H9 (cell line): ENCODE results near the gene SPDYE6. TPM values are rescaled to one million over a fixed set of nuclear protein-coding genes. Genes with fewer than 3 reads are reported as not detected.

Experiments used
- DNase-seq: peaks from one replicate; pipeline ENCODE4 v3.0.0-alpha.2; 2017
- H2AFZ ChIP-seq: one replicate; pipeline ENCODE4 v1.6.1; 2013; ENCODE audit warnings: mild to moderate bottlenecking, low read length, control low read depth, moderate library complexity
- H2AK5ac ChIP-seq: 2 replicates; pipeline ENCODE4 v1.6.1; 2013; ENCODE audit warnings: low read length, control low read depth, mixed read lengths; ENCODE audit not compliant: insufficient read length
- H2BK120ac ChIP-seq: one replicate; pipeline ENCODE4 v1.6.1; 2013; ENCODE audit warnings: low read depth, mild to moderate bottlenecking, low read length, control low read depth, inconsistent platforms; ENCODE audit not compliant: poor library complexity, severe bottlenecking
- H2BK12ac ChIP-seq: 2 replicates; pipeline ENCODE4 v1.6.1; 2013; ENCODE audit warnings: low read length, control low read depth, mixed read lengths, low read depth; ENCODE audit not compliant: insufficient read length
- H2BK15ac ChIP-seq: 2 replicates; pipeline ENCODE4 v1.6.1; 2013; ENCODE audit warnings: low read depth, low read length, control low read depth
- H2BK20ac ChIP-seq: one replicate; pipeline ENCODE4 v1.6.1; 2013; ENCODE audit warnings: low read depth, mild to moderate bottlenecking, low read length, control low read depth, inconsistent platforms; ENCODE audit not compliant: poor library complexity, severe bottlenecking
- H2BK5ac ChIP-seq: 2 replicates; pipeline ENCODE4 v1.6.1; 2013; ENCODE audit warnings: low read length, control low read depth, mixed read lengths; ENCODE audit not compliant: insufficient read length
- H3K14ac ChIP-seq: 2 replicates; pipeline ENCODE4 v1.6.1; 2013; ENCODE audit warnings: low read length, control low read depth; ENCODE audit not compliant: insufficient read depth
- H3K18ac ChIP-seq: 2 replicates; pipeline ENCODE4 v1.6.1; 2013; ENCODE audit warnings: low read depth, mild to moderate bottlenecking, mixed read lengths, low read length, control low read depth; ENCODE audit not compliant: insufficient read length
- H3K23ac ChIP-seq: 2 replicates; pipeline ENCODE4 v1.6.1; 2013; ENCODE audit warnings: low read length, control low read depth, mixed read lengths, low read depth; ENCODE audit not compliant: insufficient read length
- H3K23me2 ChIP-seq: 2 replicates; pipeline ENCODE4 v1.6.1; 2013; ENCODE audit warnings: low read depth, mild to moderate bottlenecking, mixed read lengths, low read length, control low read depth; ENCODE audit not compliant: insufficient read length, poor library complexity, severe bottlenecking
- H3K27ac ChIP-seq: 2 replicates; pipeline ENCODE4 v1.5.1; 2013; ENCODE audit warnings: low read length, control low read depth, mixed read lengths, low read depth; ENCODE audit not compliant: insufficient read length
- H3K27me3 ChIP-seq: 2 replicates; pipeline ENCODE4 v1.6.1; 2013; ENCODE audit warnings: low read length, control low read depth, inconsistent platforms; ENCODE audit not compliant: insufficient read depth
- H3K4ac ChIP-seq: 2 replicates; pipeline ENCODE4 v1.6.1; 2013; ENCODE audit warnings: low read depth, mild to moderate bottlenecking, control low read depth, inconsistent platforms, low read length, moderate library complexity
- H3K4me1 ChIP-seq: 2 replicates; pipeline ENCODE4 v1.6.1; 2013; ENCODE audit warnings: low read length, control low read depth, inconsistent platforms; ENCODE audit not compliant: insufficient read depth
- H3K4me2 ChIP-seq: 2 replicates; pipeline ENCODE4 v1.6.1; 2013; ENCODE audit warnings: low read length, control low read depth, mixed read lengths; ENCODE audit not compliant: insufficient read length, insufficient read depth
- H3K56ac ChIP-seq: 2 replicates; pipeline ENCODE4 v1.6.1; 2013; ENCODE audit warnings: low read depth, mild to moderate bottlenecking, mixed read lengths, low read length, control low read depth; ENCODE audit not compliant: insufficient read length
- H3K79me1 ChIP-seq: 2 replicates; pipeline ENCODE4 v1.6.1; 2013; ENCODE audit warnings: low read depth, mild to moderate bottlenecking, moderate library complexity, low read length, control low read depth, inconsistent platforms; ENCODE audit not compliant: insufficient read depth, poor library complexity, severe bottlenecking
- H3K79me2 ChIP-seq: 2 replicates; pipeline ENCODE4 v1.6.1; 2013; ENCODE audit warnings: low read length, control low read depth, inconsistent platforms; ENCODE audit not compliant: insufficient read depth
- H3K9ac ChIP-seq: 2 replicates; pipeline ENCODE4 v1.6.1; 2013; ENCODE audit warnings: low read length, control low read depth, mixed read lengths; ENCODE audit not compliant: insufficient read length; ENCODE audit errors: extremely low read depth
- H3K9me3 ChIP-seq: one replicate; pipeline ENCODE4 v1.6.1; 2013; ENCODE audit warnings: low read depth, low read length, inconsistent platforms; ENCODE audit not compliant: control insufficient read depth
- H3T11ph ChIP-seq: one replicate; pipeline ENCODE4 v1.6.1; 2013; ENCODE audit warnings: mild to moderate bottlenecking, low read length, control low read depth, inconsistent platforms
- H4K20me1 ChIP-seq: one replicate; pipeline ENCODE4 v1.6.1; 2013; ENCODE audit not compliant: control insufficient read depth, insufficient read length, insufficient read depth
- H4K5ac ChIP-seq: 2 replicates; pipeline ENCODE4 v1.6.1; 2013; ENCODE audit warnings: low read depth, mild to moderate bottlenecking, mixed read lengths, low read length, control low read depth; ENCODE audit not compliant: insufficient read length
- H4K8ac ChIP-seq: replicated peaks from 2 replicates; pipeline ENCODE4 v1.6.1; 2013; ENCODE audit warnings: low read length, control low read depth, mixed read lengths, low read depth; ENCODE audit not compliant: insufficient read length
- H4K91ac ChIP-seq: 2 replicates; pipeline ENCODE4 v1.6.1; 2013; ENCODE audit warnings: low read depth, mild to moderate bottlenecking, moderate library complexity, mixed read lengths, low read length, control low read depth; ENCODE audit not compliant: insufficient read length
- H3K27ac Mint-ChIP-seq, 3 experiments: 2 replicates in 2 of 3; 3 replicates in 1 of 3; pipeline ENCODE4 v1.8.0; 2020 to 2021; ENCODE audit warnings: mixed read lengths in 3 of 3, mild to moderate bottlenecking in 1 of 3, moderate library complexity in 1 of 3
- H3K27me3 Mint-ChIP-seq: 2 replicates; pipeline ENCODE4 v1.8.0; 2021; ENCODE audit warnings: low read depth, mild to moderate bottlenecking, moderate library complexity, mixed read lengths
- H3K36me3 Mint-ChIP-seq, 3 experiments: 2 replicates in 2 of 3; 3 replicates in 1 of 3; pipeline ENCODE4 v1.8.0; 2020 to 2021; ENCODE audit warnings: low read depth in 3 of 3, mixed read lengths in 3 of 3; ENCODE audit not compliant: insufficient read depth in 1 of 3
- H3K4me1 Mint-ChIP-seq, 2 experiments: 2 replicates each; pipeline ENCODE4 v1.8.0; 2020; ENCODE audit warnings: mixed read lengths in 2 of 2
- H3K4me3 Mint-ChIP-seq, 2 experiments: 2 replicates in 1 of 2; 3 replicates in 1 of 2; pipeline ENCODE4 v1.8.0; 2020 to 2021; ENCODE audit warnings: mild to moderate bottlenecking in 2 of 2, mixed read lengths in 2 of 2, moderate library complexity in 1 of 2
- H3K9me3 Mint-ChIP-seq, 2 experiments: 2 replicates in 1 of 2; 3 replicates in 1 of 2; pipeline ENCODE4 v1.8.0; 2020; ENCODE audit warnings: mild to moderate bottlenecking in 2 of 2, mixed read lengths in 2 of 2, moderate library complexity in 1 of 2
- CTCF ChIP-seq: fragments of 200-600 bp; sonication (generic); conservative IDR thresholded peaks from 3 replicates; pipeline ENCODE4 v1.8.0; 2021; ENCODE audit warnings: antibody characterized with exemption, mild to moderate bottlenecking
- WGBS: extraction: QIAGEN DNeasy Blood & Tissue Kit; methylation state at CpG from one replicate; pipeline ENCODE4 v1.1.7; 2013; ENCODE audit warnings: missing lambda C conversion rate, low lambda C conversion rate, mixed read lengths; ENCODE audit not compliant: insufficient read length; ENCODE audit errors: extremely low coverage; 5-methylcytosine and 5-hydroxymethylcytosine counted together
- total RNA-seq: library from RNA; stranded (reverse); gene quantifications from 2 replicates; pipeline ENCODE4 v1.2.1, GENCODE V29; 2021

SPDYE6 gene
- total RNA-seq, 1 experiment from 2014 or later, result not detected

- no peak overlapping the region for H4K8ac ChIP-seq
- H2AFZ ChIP-seq, result no peak overlapping the region
- peaks cover 3% of the 10 kb centered on the region for H3K79me1 ChIP-seq
- H2BK20ac ChIP-seq, result no peak overlapping the region
- TF ChIP-seq CTCF, result no peak
- H4K5ac ChIP-seq, result no peak overlapping the region
- no peaks in the 10 kb centered on the region for H3K27me3 ChIP-seq
- no peak overlapping the region for H3K23ac ChIP-seq
- no CpG with 5 or more reads among the region's 5 CpGs for WGBS
- 0 out of 7 replicates have a peak overlapping the region, but pooled peaks of 1 of the 3 experiments have one; percentile 17 for H3K27ac Mint-ChIP-seq
- H2BK5ac ChIP-seq, result no peak overlapping the region
- no peak overlapping the region for H3K9ac ChIP-seq
- H3K36me3 Mint-ChIP-seq, result peaks cover 25 to 77% (median 60%) of the 10 kb centered on the region in 3 experiments; a peak in 6 of 7 replicates
- H3K4me3 Mint-ChIP-seq, result no peak overlapping the region
- peaks cover 9% of the 10 kb centered on the region for H3K23me2 ChIP-seq
- no peaks in the 10 kb centered on the region; a peak in 1 of 5 replicates for H3K9me3 Mint-ChIP-seq
- no peak overlapping the region for H3K14ac ChIP-seq
- no peak overlapping the region for H3K4ac ChIP-seq
- H3K4me1 ChIP-seq, result no peaks in the 10 kb centered on the region
- no peak overlapping the region for H3T11ph ChIP-seq
- H3K27ac ChIP-seq, result no peak overlapping the region
- H2AK5ac ChIP-seq, result no peak overlapping the region
- H3K9me3 ChIP-seq, result no peaks in the 10 kb centered on the region
- no peak overlapping the region for H2BK120ac ChIP-seq
- H2BK12ac ChIP-seq, result no peak overlapping the region
- no peak overlapping the region for H4K91ac ChIP-seq
- DNase-seq, result no peak
- H2BK15ac ChIP-seq, result no peak overlapping the region
- no peaks in the 10 kb centered on the region for H4K20me1 ChIP-seq
- H3K4me1 Mint-ChIP-seq, result peaks cover 11 to 12% of the 10 kb centered on the region in 2 experiments
- peaks cover 1% of the 10 kb centered on the region; the same call in 1 of the 2 replicates for H3K79me2 ChIP-seq
- no peak overlapping the region for H3K18ac ChIP-seq
- H3K27me3 Mint-ChIP-seq, result no peaks in the 10 kb centered on the region; the same call in 1 of the 2 replicates
- H3K4me2 ChIP-seq, result no peak overlapping the region
- no peak overlapping the region for H3K56ac ChIP-seq
Measured at GRCh38 chr7:102400360-102400759, 44.1 kb upstream of the SPDYE6 start.
